ENCODE results near the gene GSTO2. TPM values are rescaled to one million over a fixed set of nuclear protein-coding genes. Genes with fewer than 3 reads are reported as not detected.
A peak's percentile ranks its signal among the peaks of the same experiment; 100 is the strongest.

The GSTO2 gene
- total RNA-seq, 1 experiment from 2014 or later: 0.06 TPM

GRCh38 chr10:104325436-104326435, 56.8 kb downstream of the GSTO2 start:
- no peak for DNase-seq (ENCODE audit: low read depth)

DNA sequence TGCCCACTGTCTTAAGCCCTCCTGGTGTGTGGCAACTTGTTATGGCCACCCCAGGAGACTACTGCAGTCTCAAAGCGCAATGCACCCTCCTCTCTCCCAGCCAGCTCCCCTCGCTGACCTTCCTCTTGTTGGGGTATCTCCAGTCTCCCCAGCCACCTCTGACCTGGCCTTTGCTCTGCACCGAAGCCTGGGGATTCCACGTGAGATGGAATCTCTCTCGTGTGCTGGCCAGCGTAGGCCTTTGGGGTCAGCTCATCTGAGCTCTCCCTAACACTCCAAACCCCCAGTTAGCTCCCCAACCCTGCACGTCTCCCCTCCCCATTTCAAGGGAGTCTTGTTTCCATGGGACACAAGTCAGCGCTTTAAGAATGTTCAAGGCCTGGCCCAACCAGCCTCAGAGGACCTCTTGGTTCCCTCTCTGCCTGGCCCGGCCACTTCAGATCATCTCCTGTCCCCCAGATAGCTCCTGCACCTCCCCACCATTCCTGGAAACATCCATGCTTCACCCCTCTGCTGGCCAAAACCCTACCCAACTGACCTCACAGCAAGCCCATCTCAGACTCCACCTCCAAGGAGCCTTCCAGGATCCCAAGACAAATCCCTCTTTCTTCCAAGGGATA, 58.1 kb downstream of the GSTO2 start:
- no peak for DNase-seq (ENCODE audit: low read depth)

DNA sequence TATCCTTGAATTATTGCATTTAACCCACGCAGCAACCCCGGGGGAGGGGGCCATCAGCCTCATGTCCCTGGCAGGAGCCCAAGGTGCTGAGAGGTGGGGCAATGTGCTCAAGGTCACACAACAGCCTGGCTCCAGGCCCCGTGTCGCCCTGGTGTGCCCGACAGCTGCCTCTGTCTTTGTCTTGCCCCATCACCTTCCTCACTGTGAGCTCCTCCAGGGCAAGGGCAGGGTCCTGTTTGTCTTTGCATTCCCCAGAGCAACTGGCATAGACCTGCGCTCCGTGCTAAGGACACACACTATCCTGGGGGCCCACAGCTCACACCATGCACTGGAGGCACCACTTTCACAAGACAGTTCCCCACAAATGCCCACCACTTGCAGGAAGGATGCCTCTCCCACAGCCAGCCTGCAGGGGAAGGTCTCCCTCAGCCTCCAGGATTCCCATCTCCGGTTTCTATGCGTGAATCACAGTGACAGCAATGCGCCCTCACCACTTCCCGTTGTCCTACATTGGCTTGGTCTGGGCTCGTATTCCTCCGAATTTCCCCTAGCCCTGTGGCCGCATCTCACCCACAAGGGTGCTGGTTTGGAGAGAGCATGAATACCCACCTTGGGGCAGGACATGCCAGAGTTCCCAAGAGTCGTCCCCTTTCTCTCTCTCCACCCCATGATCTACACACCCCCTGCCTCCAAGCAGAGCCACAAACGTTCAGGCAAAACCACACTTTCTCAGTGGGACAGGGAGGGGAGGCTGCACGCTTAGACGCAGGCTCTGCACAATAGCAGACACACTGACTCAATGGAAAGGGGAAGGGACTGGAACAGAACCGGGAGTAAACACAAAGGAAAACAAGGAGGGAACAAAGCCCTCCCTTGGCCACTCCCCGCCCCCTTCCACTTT, 59.0 kb downstream of the GSTO2 start:
- peak; percentile 88 for DNase-seq (ENCODE audit: low read depth)

GRCh38 chr10:104328646-104328895, 59.6 kb downstream of the GSTO2 start:
- no peak for DNase-seq (ENCODE audit: low read depth)

GRCh38 chr10:104328896-104329710, 60.1 kb downstream of the GSTO2 start:
- peak; percentile 92 for DNase-seq (ENCODE audit: low read depth)

- DNase-seq (ENCODE audit: low read depth): peak; percentile 81
These were observed 60.8 kb downstream of the GSTO2 start for GRCh38 chr10:104329735-104330134.

DNA sequence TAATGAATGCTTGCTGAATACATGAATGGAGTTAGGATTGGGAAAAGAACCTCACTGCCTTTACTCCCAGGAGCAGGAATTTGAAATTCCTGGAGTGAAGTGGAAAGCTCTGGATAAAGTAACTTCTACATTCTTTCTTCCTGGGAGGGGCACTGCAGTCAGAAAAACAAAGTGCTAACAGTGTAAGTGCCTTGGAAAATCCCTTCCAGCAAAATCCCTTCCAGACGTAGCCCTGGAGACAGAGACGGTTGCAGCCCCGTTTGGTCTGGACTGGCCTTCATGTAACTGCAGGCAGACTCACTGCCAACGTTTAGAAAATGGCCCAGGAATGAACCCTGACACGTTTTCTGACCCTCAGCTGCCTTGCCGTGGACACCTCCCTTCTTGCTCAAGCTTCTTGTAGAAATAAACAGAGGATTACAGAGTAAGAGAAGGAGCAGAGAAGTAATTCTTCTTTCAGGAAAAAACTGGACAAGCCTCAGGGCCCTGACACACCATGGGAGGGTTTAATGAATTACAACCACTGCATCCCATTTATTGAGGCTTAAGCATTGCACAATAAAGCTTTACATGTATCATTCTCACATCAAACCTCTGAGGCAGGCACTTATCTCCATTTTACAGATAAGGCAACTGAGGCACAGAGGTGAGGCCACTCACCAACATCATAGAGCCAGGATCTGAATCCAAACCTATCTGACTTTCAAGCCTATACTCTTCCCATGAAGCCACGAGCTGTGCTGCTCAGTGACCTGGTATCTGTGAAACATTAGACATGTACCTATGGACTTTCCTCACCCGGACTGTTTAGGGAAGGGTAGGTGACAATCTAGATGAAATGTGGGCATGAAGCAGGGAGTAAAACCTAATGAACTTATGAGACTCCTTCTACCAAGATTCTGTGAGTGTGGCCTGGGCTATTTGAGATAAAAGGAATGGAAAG, 61.5 kb downstream of the GSTO2 start:
- DNase-seq (ENCODE audit: low read depth): peak; percentile 50

DNA sequence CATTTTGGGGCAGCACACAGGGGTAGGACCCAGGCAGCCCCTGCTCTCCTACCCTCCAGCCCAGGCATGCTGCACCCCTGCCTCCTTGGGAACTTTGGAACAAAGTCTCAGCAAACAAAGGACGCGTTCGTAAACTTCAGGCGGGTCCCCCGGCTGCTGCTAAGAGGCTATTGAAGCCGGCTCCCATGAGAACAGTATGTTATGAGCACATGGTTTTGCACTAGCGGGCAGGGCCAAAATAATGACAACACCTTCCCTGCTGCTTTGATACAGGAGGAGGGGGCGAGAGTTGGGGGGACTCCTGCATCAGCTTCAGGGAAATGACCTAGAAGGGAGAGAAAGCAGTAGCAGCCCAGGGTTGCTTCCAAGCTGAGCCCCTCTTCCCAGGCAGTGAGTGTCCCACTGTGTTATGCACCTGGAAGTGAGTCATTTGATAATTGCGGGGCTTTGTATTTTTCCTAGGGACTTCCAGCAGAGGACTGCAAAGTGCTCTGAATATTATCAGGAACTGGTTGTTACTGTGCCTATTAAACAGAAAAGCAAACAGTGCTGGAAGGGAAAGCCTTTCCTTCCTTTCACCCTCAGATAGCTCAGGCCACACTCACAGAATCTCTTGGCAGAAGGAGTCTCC, 62.3 kb downstream of the GSTO2 start:
- DNase-seq (ENCODE audit: low read depth): peak; percentile 79

GRCh38 chr10:104332243-104333031, 63.5 kb downstream of the GSTO2 start:
- DNase-seq (ENCODE audit: low read depth): no peak

DNA sequence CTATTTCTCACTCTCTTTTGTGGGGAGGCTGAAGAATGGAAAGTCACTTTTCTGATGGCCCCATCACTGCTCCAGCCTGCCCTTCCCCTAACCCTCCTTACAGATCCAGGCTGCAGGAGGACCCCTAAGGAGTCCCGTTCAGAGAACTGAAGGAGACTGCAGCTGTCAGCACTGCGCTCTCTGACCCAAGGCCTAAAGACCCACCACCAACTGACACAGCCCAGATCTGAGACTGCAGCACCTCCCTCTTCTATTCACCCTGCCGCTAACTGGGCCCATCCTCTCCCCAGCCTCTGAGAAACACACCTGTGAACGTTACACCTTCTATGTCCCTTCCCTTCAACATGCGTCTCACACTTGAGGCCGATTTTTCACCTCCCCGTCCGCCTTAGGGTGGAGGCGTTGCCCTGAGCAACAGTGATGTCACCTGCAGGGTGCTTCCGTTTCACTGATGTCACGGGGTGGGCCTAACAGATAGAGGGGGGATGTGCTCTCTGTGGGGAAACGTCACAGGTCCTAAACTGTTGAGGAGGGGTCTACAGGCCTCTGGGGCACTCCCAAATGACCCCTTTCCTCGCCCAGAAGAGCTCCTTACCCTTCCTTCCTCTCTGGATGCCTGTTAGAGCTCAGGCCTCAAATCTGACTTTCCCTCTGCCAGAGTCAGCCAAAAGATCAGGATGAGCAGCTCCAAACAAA, 64.2 kb downstream of the GSTO2 start:
- no peak for DNase-seq (ENCODE audit: low read depth)

- no peak for DNase-seq (ENCODE audit: low read depth)
These were observed 64.9 kb downstream of the GSTO2 start for GRCh38 chr10:104333728-104334373.

- DNase-seq (ENCODE audit: low read depth): no peak
These were observed 65.6 kb downstream of the GSTO2 start for GRCh38 chr10:104334561-104334960.

- no peak for DNase-seq (ENCODE audit: low read depth)
These were observed 66.1 kb downstream of the GSTO2 start for GRCh38 chr10:104334965-104335650.

GRCh38 chr10:104336821-104337467, 68.0 kb downstream of the GSTO2 start:
- no peak for DNase-seq (ENCODE audit: low read depth)

- DNase-seq (ENCODE audit: low read depth): no peak
These were observed 68.6 kb downstream of the GSTO2 start for GRCh38 chr10:104337521-104337984.

DNA sequence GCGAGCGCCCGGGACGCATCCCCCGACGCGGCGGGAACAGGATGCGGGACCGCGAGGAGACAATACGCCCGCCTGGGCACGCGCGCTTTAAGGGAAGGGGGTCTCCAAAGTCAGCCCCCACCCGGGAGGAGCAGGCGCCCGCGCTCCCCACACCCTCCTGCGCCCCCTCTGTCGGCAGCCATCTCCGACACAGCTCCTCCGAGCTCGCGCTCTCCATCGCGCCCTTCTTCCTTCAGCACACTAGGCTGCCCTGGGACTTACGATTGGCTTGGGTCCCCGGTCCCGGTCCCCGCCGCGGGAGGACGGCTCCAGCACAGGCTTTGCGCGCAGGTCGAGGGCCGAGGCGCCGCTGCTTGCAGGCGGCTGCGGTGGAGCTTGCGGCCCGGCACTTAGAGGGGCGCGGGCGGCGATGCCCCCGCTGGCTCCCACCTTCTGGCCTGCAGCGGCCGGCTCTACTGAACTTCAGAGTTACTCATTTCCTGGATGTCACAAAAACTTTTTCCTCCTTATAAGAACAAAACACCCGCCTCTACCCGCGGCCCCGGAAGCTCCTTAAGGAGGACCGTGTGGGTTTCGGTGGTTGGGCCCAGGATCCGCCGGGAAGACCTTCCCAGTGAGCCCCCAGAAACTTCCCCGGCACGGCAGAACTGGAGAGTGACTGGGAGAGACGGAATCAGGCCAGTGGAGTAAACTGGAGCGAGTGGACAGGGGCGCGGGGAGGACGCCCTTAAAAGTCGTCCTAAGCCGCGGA, 69.2 kb downstream of the GSTO2 start, which contains the start of gene ITPRIP:
ITPRIP (minus strand) TSS at position 481 of the 751 bp plus-strand sequence. CDS start 22,414 bp downstream, outside the sequence.
- peak; percentile 70 for DNase-seq (ENCODE audit: low read depth)
